Measurements from ENCODE around the gene NEDD4.
"Not testable (repeated sequence)": the region's sequence is repeated elsewhere in the genome, so short reads cannot be mapped to it uniquely, and the experiment has no call there.

The NEDD4 gene

GRCh38 chr15:55893852-55894251 is 99.6 kb downstream of the NEDD4 start:
- DNase-seq (ENCODE audit: low spot score): no peak

GRCh38 chr15:55891196-55891595 is 102.2 kb downstream of the NEDD4 start:
- no peak for DNase-seq (ENCODE audit: low spot score)

GRCh38 chr15:55884223-55884622 is 109.2 kb downstream of the NEDD4 start:
- DNase-seq (ENCODE audit: low spot score): no peak

- no peak for DNase-seq (ENCODE audit: low spot score)
Measured at GRCh38 chr15:55879181-55879580, 114.2 kb downstream of the NEDD4 start.

GRCh38 chr15:55873024-55873720 is 120.2 kb downstream of the NEDD4 start:
- no peak for DNase-seq (ENCODE audit: low spot score)

GRCh38 chr15:55872471-55872870 is 120.9 kb downstream of the NEDD4 start:
- no peak for DNase-seq (ENCODE audit: low spot score)

GRCh38 chr15:55869660-55870059 is 123.8 kb downstream of the NEDD4 start:
- DNase-seq (ENCODE audit: low spot score): no peak

GRCh38 chr15:55868707-55869106 is 124.7 kb downstream of the NEDD4 start:
- DNase-seq (ENCODE audit: low spot score): no peak

GRCh38 chr15:55868291-55868690 is 125.1 kb downstream of the NEDD4 start:
- DNase-seq (ENCODE audit: low spot score): not testable (repeated sequence)

- no peak for DNase-seq (ENCODE audit: low spot score)
Measured at GRCh38 chr15:55863911-55864310, 129.5 kb downstream of the NEDD4 start.

- DNase-seq (ENCODE audit: low spot score): no peak
Measured at GRCh38 chr15:55861115-55861514, 132.3 kb downstream of the NEDD4 start.

GRCh38 chr15:55860468-55860867 is 132.9 kb downstream of the NEDD4 start:
- DNase-seq (ENCODE audit: low spot score): no peak

GRCh38 chr15:55859681-55860080 is 133.7 kb downstream of the NEDD4 start:
- DNase-seq (ENCODE audit: low spot score): no peak

- DNase-seq (ENCODE audit: low spot score): no peak
Measured at GRCh38 chr15:55858661-55859060, 134.8 kb downstream of the NEDD4 start.

- DNase-seq (ENCODE audit: low spot score): no peak
Measured at GRCh38 chr15:55856506-55857164, 136.8 kb downstream of the NEDD4 start.

- DNase-seq (ENCODE audit: low spot score): no peak
Measured at GRCh38 chr15:55853134-55853533, 140.3 kb downstream of the NEDD4 start.

- DNase-seq (ENCODE audit: low spot score): peak; percentile 35
Measured at GRCh38 chr15:55846116-55846707, 147.2 kb downstream of the NEDD4 start.

- not testable (repeated sequence) for DNase-seq (ENCODE audit: low spot score)
Measured at GRCh38 chr15:55842897-55843296, 150.5 kb downstream of the NEDD4 start.

- no peak for DNase-seq (ENCODE audit: low spot score)
Measured at GRCh38 chr15:55835866-55836265, 157.5 kb downstream of the NEDD4 start.

- no peak for DNase-seq (ENCODE audit: low spot score)
Measured at GRCh38 chr15:55834331-55834730, 159.1 kb downstream of the NEDD4 start.

GRCh38 chr15:55829826-55830225 is 163.6 kb downstream of the NEDD4 start:
- no peak for DNase-seq (ENCODE audit: low spot score)

GRCh38 chr15:55827955-55828354 is 165.5 kb downstream of the NEDD4 start:
- no peak for DNase-seq (ENCODE audit: low spot score)

- DNase-seq (ENCODE audit: low spot score): no peak
Measured at GRCh38 chr15:55827204-55827603, 166.2 kb downstream of the NEDD4 start.

Measured in germinal center (tissue), 1 donor.